OCI-LY7 (cell line): ENCODE data around the gene GNG7. TPM values are rescaled to one million over a fixed set of nuclear protein-coding genes. Genes with fewer than 3 reads are reported as not detected.

Experiments used
- BruUV-seq: library from RNA; stranded (reverse); fragments of 400-500 nt; replicated peaks from 2 replicates; lab custom pipeline; 2021; lab: Mats Ljungman, UMichigan
- CTCF ChIA-PET: fragments of 300-600 bp; sonication (Branson Sonifier 250); formaldehyde crosslinking; loops from one replicate; lab custom pipeline; 2022; ENCODE audit warnings: antibody characterized with exemption; ENCODE audit not compliant: unreplicated experiment; lab: Charles Lee
- POLR2A ChIA-PET: fragments of 300-600 bp; sonication (Branson Sonifier 250); formaldehyde crosslinking; loops from one replicate; lab custom pipeline; 2022; ENCODE audit warnings: antibody characterized with exemption; lab: Charles Lee
- DNase-seq: peaks from one replicate; pipeline ENCODE4 v3.0.0-alpha.2; 2015; ENCODE audit warnings: low spot score
- H2AFZ ChIP-seq: fragments of 200-600 bp; sonication (generic), shearing (Covaris generic); 2 replicates; pipeline ENCODE4 v1.6.1; 2014; ENCODE audit warnings: mild to moderate bottlenecking, antibody characterized with exemption, low read length, moderate library complexity
- H3K27ac ChIP-seq: fragments of 200-600 bp; sonication (generic); 2 replicates; pipeline ENCODE4 v1.5.1; 2014; ENCODE audit warnings: mixed run types, low read depth, mild to moderate bottlenecking, moderate library complexity, low read length, inconsistent platforms; ENCODE audit not compliant: poor library complexity, severe bottlenecking
- H3K36me3 ChIP-seq: fragments of 200-600 bp; sonication (generic); 2 replicates; pipeline ENCODE4 v1.6.1; 2014; ENCODE audit warnings: mild to moderate bottlenecking, antibody characterized with exemption, low read length, moderate library complexity, mixed read lengths; ENCODE audit not compliant: insufficient read depth
- H3K4me1 ChIP-seq: fragments of 200-600 bp; sonication (generic); 2 replicates; pipeline ENCODE4 v1.5.1; 2014; ENCODE audit warnings: mild to moderate bottlenecking, low read length; ENCODE audit not compliant: insufficient read depth, poor library complexity, severe bottlenecking
- H3K4me2 ChIP-seq: fragments of 200-600 bp; sonication (generic); 2 replicates; pipeline ENCODE4 v1.6.1; 2014; ENCODE audit warnings: mild to moderate bottlenecking, low read length
- H3K4me3 ChIP-seq: fragments of 200-600 bp; sonication (generic); 2 replicates; pipeline ENCODE4 v1.5.1; 2014; ENCODE audit warnings: mild to moderate bottlenecking, low read depth, low read length; ENCODE audit not compliant: poor library complexity, severe bottlenecking
- H3K79me2 ChIP-seq: fragments of 200-600 bp; sonication (generic); 2 replicates; pipeline ENCODE4 v1.6.1; 2016; ENCODE audit warnings: low read depth, mild to moderate bottlenecking, low read length, moderate library complexity, mixed read lengths; ENCODE audit not compliant: insufficient read depth
- H3K9me2 ChIP-seq: fragments of 200-600 bp; sonication (generic); 2 replicates; pipeline ENCODE4 v1.6.1; 2016; ENCODE audit warnings: mild to moderate bottlenecking, low read length, mixed read lengths; ENCODE audit not compliant: insufficient read depth
- H3K9me3 ChIP-seq: fragments of 200-600 bp; sonication (generic); 2 replicates; pipeline ENCODE4 v1.6.1; 2014; ENCODE audit warnings: mild to moderate bottlenecking, mixed run types, low read length, mixed read lengths
- H4K20me1 ChIP-seq: fragments of 200-600 bp; sonication (generic); 2 replicates; pipeline ENCODE4 v1.6.1; 2014; ENCODE audit warnings: mild to moderate bottlenecking, antibody characterized with exemption, low read length, moderate library complexity, mixed read lengths; ENCODE audit not compliant: insufficient read depth
- CTCF ChIP-seq: fragments of 200-600 bp; sonication (generic); conservative IDR thresholded peaks from 2 replicates; pipeline ENCODE4 v1.5.1; 2014; ENCODE audit warnings: mild to moderate bottlenecking, antibody characterized with exemption, low read length, moderate library complexity, mixed read lengths
- EZH2phosphoT487 ChIP-seq: fragments of 200-600 bp; sonication (generic); IDR thresholded peaks from 2 replicates; pipeline ENCODE4 v1.6.1; 2018; ENCODE audit warnings: low read depth, borderline replicate concordance, mild to moderate bottlenecking, mixed run types, antibody characterized with exemption, low read length, moderate library complexity, mixed read lengths
- intact Hi-C: fragments of 100-400 bp; cut with micrococcal nuclease; formaldehyde crosslinking; loops from one replicate; pipeline ENCODE4 v1.10.0; 2022; ENCODE audit not compliant: unreplicated experiment
- total RNA-seq, 2 experiments: library from RNA; depleted of rRNA in 1 of 2; stranded (reverse); fragments of >200 nt in 1 of 2; shearing (Covaris generic) in 1 of 2; gene quantifications; 2 replicates each; pipeline ENCODE4 v1.2.3, GENCODE V29; 2014 to 2022

Gene GNG7
- total RNA-seq, 2 experiments from 2014 or later, result 13.9 to 15.3 TPM

- Histone ChIP-seq H3K4me3 (no peak overlapping the region), H3K79me2 (peaks cover 6% of the 10 kb centered on the region; the same call in 1 of the 2 replicates), H3K9me3 (peaks cover 19% of the 10 kb centered on the region; the same call in 1 of the 2 replicates), H3K4me2 (no peak overlapping the region), H2AFZ (no peak overlapping the region), H4K20me1 (0 out of 2 replicates have a peak, but pooled peaks cover under 1% of the 10 kb centered on the region), H3K27ac (no peak overlapping the region), H3K36me3 (peaks cover under 1% of the 10 kb centered on the region), H3K9me2 (no peaks in the 10 kb centered on the region), H3K4me1 (peaks cover 42% of the 10 kb centered on the region)
- POLR2A ChIA-PET, result no interaction called here
- TF ChIP-seq CTCF, result no peak
- TF ChIP-seq EZH2phosphoT487, result no peak
- no TSS peak for BruUV-seq
- peak; percentile 57 for DNase-seq
- intact Hi-C loops, result no loop called here
- CTCF ChIA-PET, result no interaction called here
Measured at GRCh38 chr19:2483084-2483483, 219.4 kb downstream of the GNG7 start.

DNA sequence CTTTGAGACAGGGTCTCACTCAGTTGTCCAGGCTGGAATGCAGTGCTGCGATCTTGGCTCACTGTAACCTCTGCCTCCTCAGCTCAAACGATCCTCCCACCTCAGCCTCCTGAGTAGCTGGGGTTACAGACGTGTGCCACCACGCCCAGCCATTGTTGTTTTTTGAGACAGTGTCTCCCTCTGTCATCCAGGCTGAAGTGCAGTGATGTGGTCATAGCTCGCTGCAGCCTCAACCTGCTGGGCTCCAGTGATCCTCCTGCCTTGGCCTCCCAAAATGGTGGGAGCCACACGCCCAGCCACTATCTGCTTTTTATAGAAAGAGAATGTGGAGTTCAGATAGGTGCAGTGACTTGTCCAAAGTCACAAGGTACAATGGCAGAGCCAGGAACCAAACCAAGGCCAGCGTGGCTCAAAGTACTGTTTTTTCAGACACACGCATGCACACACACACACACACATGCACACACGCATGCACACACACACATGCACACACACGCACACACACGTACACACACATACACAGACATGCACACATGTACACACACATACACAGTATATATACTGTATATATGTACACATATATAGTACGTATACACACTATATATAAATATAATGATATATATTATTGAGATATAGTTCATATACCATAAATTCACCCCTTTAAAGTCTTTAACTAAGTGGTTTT is 220.0 kb downstream of the GNG7 start:
- Histone ChIP-seq H4K20me1 (0 out of 2 replicates have a peak, but pooled peaks cover 4% of the 10 kb centered on the region), H3K4me3 (no peak overlapping the region), H3K4me2 (no peak overlapping the region), H3K4me1 (peaks cover 42% of the 10 kb centered on the region), H3K79me2 (peaks cover 12% of the 10 kb centered on the region; the same call in 1 of the 2 replicates), H3K36me3 (peaks cover 6% of the 10 kb centered on the region), H3K9me2 (no peaks in the 10 kb centered on the region), H3K27ac (no peak overlapping the region), H3K9me3 (peaks cover 19% of the 10 kb centered on the region; the same call in 1 of the 2 replicates), H2AFZ (no peak overlapping the region)
- no peak for TF ChIP-seq EZH2phosphoT487
- TF ChIP-seq CTCF, result no peak
- CTCF ChIA-PET, result no interaction called here
- BruUV-seq, result no TSS peak
- no peak for DNase-seq
- intact Hi-C loops, result no loop called here
- POLR2A ChIA-PET, result no interaction called here

DNA sequence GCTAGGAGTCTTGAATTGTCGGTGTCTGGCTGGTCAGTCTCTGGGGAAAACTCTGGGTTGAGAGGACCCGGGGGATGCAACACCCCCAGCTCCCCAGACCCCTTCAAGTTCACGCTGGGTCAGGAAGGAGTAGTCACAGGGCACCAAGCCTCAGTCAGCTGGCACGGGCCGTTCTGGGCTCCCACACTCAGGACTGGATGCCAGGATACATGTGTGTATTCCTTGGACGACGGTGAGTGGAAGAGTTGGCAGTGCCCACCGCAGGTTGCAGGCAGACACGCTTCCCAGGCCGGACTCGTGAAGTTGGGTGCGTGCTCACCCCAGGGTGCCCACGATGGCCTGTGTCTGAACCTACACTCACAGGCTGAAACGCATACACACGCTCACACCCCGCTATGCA is 221.0 kb downstream of the GNG7 start:
- Histone ChIP-seq H3K79me2 (peaks cover 22% of the 10 kb centered on the region), H3K9me3 (peaks cover 14% of the 10 kb centered on the region; the same call in 1 of the 2 replicates), H2AFZ (no peak overlapping the region), H3K4me1 (peaks cover 42% of the 10 kb centered on the region), H3K27ac (no peak overlapping the region), H4K20me1 (0 out of 2 replicates have a peak, but pooled peaks cover 4% of the 10 kb centered on the region), H3K4me3 (no peak overlapping the region), H3K36me3 (peaks cover 17% of the 10 kb centered on the region), H3K9me2 (no peaks in the 10 kb centered on the region), H3K4me2 (no peak overlapping the region)
- ChIA-PET POLR2A (no interaction called here), CTCF (no interaction called here)
- BruUV-seq, result no TSS peak
- TF ChIP-seq CTCF, result no peak
- TF ChIP-seq EZH2phosphoT487, result no peak
- no peak for DNase-seq
- intact Hi-C loops, result no loop called here
